Limb (tissue), 2 donors: Measurements from ENCODE around the gene SPDYE9.
"Not testable (repeated sequence)": the region's sequence is repeated elsewhere in the genome, so short reads cannot be mapped to it uniquely, and the experiment has no call there.

Experiments used
- DNase-seq, 2 donors: peaks; one replicate each; pipeline ENCODE4 v3.0.0-alpha.2; 2016; ENCODE audit errors: extremely low spot score in 2 of 2

The SPDYE9 gene

GRCh38 chr7:73085938-73086337 is at the start of gene SPDYE9:
Gene SPDYE9 (minus strand): TSS chr7:73086038. CDS start chr7:73084238, 1,800 bp downstream.
- DNase-seq = not testable (repeated sequence)

GRCh38 chr7:73134866-73135265 is 49.0 kb upstream of the SPDYE9 start:
- not testable (repeated sequence) for DNase-seq

- not testable (repeated sequence) for DNase-seq
These were observed 46.9 kb upstream of the SPDYE9 start for GRCh38 chr7:73132651-73133217.

GRCh38 chr7:73130612-73131011 is 44.8 kb upstream of the SPDYE9 start:
- not testable (repeated sequence) for DNase-seq

- not testable (repeated sequence) for DNase-seq
These were observed 38.3 kb upstream of the SPDYE9 start for GRCh38 chr7:73124126-73124525.

- not testable (repeated sequence) for DNase-seq
These were observed 37.1 kb upstream of the SPDYE9 start for GRCh38 chr7:73122778-73123447.

- not testable (repeated sequence) for DNase-seq
These were observed 32.3 kb upstream of the SPDYE9 start for GRCh38 chr7:73118155-73118554.

- DNase-seq = not testable (repeated sequence)
These were observed 28.0 kb downstream of the SPDYE9 start, which contains the start of gene SPDYE11 for GRCh38 chr7:73057811-73058210. Gene SPDYE11 (minus strand): TSS chr7:73057911. CDS start chr7:73056111, 1,800 bp downstream.

- DNase-seq = not testable (repeated sequence)
These were observed 56.2 kb downstream of the SPDYE9 start, which contains the start of gene SPDYE8 for GRCh38 chr7:73029666-73030065. Gene SPDYE8 (minus strand): TSS chr7:73029766. CDS start chr7:73027966, 1,800 bp downstream.
